NB4 (cell line): ENCODE data around the gene FAM53A.
A peak's percentile ranks its signal among the peaks of the same experiment; 100 is the strongest.

ENCODE experiments used
- CTCF ChIP-seq: IDR thresholded peaks from one replicate; pipeline ENCODE4 v1.5.1; 2012; ENCODE audit warnings: low read depth, low read length
- MYC ChIP-seq: IDR thresholded peaks from 2 replicates; pipeline ENCODE4 v1.6.1; 2011; ENCODE audit warnings: low read depth, low read length
- POLR2A ChIP-seq: IDR thresholded peaks from 2 replicates; pipeline ENCODE4 v1.6.1; 2011; ENCODE audit warnings: mild to moderate bottlenecking; ENCODE audit not compliant: insufficient read length; ENCODE audit errors: extremely low read depth
- TF ChIP-seq, protein P1 (sequence below): IDR thresholded peaks from 2 replicates; pipeline ENCODE4 v1.6.1; 2011; ENCODE audit warnings: low read depth, low read length

DNA sequence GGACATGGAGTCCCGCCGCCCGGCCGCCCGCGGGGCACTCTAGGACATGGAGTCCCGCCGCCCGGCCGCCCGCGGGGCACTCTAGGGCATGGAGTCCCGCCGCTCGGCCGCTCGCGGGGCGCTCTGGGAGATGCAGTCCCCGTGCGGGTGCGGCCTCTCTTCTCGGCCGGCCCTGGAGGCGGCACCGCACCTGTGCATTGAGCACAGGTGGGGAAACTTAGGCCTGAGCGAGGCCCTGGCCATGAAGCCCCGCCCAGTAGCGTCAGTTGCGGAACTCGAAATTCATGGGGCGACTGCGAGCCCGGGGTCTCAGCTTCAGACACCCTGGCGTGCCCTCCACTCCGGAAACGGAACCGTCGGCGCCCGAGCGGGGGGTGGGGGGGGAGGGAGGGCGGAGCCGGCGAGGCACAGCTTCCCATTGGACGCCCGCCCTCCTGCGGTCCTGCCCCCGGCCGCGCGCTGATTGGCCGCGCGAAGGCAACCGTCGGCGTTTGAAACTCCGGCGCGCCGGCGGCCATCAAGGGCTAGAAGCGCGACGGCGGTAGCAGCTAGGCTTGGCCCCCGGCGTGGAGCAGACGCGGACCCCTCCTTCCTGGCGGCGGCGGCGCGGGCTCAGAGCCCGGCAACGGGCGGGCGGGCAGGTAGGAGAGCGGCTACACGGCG lies 37.0 kb upstream of the FAM53A start, which contains the start of the genes TACC3 and TMEM129:
- TF ChIP-seq CTCF: no peak
- TF ChIP-seq POLR2A: peak; percentile 62
- TF ChIP-seq, protein P1, sequence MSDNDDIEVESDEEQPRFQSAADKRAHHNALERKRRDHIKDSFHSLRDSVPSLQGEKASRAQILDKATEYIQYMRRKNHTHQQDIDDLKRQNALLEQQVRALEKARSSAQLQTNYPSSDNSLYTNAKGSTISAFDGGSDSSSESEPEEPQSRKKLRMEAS: peak; percentile 47; the same call in 1 of the 2 replicates
- TF ChIP-seq MYC: peak; percentile 65
